Mesodermal cell (in vitro differentiated cells): ENCODE measurements around the gene OPRM1.
"Not testable (repeated sequence)": the region's sequence is repeated elsewhere in the genome, so short reads cannot be mapped to it uniquely, and the experiment has no call there.

Source experiments
- H3K27ac ChIP-seq: 2 replicates; pipeline ENCODE4 v1.7.0; 2013; ENCODE audit warnings: mild to moderate bottlenecking, low read depth, low read length, moderate library complexity; ENCODE audit not compliant: severe bottlenecking
- H3K36me3 ChIP-seq: 2 replicates; pipeline ENCODE4 v1.7.1; 2013; ENCODE audit warnings: mild to moderate bottlenecking, low read length, moderate library complexity; ENCODE audit not compliant: control insufficient read depth, insufficient read depth
- H3K4me1 ChIP-seq: one replicate; pipeline ENCODE4 v1.7.1; 2013; ENCODE audit warnings: mild to moderate bottlenecking, low read length; ENCODE audit not compliant: insufficient read depth, control insufficient read depth, poor library complexity, severe bottlenecking
- H3K4me3 ChIP-seq: 2 replicates; pipeline ENCODE4 v1.7.0; 2013; ENCODE audit warnings: low read length, control low read depth, mild to moderate bottlenecking; ENCODE audit not compliant: insufficient read depth, poor library complexity, severe bottlenecking; ENCODE audit errors: extremely low read depth
- H3K9me3 ChIP-seq: 2 replicates; pipeline ENCODE4 v1.7.1; 2013; ENCODE audit warnings: mild to moderate bottlenecking, low read length, moderate library complexity; ENCODE audit not compliant: control insufficient read depth
- WGBS, 2 experiments: methylation state at CpG; one replicate each; pipeline ENCODE4 v1.1.5; 2013; ENCODE audit warnings: missing lambda C conversion rate in 2 of 2; ENCODE audit not compliant: insufficient coverage in 2 of 2; 5-methylcytosine and 5-hydroxymethylcytosine counted together

The OPRM1 gene

DNA sequence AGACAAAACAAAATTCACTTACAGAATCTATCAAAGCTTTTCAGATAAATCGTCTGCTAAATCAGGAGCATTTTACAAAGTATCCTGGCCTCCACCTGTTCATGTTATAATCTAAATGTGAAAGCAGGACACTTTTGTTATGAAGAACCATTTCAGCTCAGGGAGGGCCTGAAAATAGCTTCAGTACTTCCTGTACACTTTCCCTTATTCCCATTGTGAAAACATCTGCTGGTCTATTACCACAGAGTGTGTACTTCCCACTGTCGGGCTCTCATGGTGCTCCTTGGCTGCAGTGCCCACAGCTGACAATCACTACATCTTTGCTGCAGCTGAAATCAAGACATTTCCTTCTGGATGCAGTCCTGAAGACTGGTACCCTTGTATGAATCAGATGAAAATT, 128.1 kb downstream of the OPRM1 start:
- no peak overlapping the region for H3K27ac ChIP-seq
- H3K4me3 ChIP-seq = no peak overlapping the region
- H3K36me3 ChIP-seq = no peaks in the 10 kb centered on the region
- no peaks in the 10 kb centered on the region for H3K4me1 ChIP-seq
- 77 to 100% methylated on average over 1 to 2 of the region's 2 CpGs for WGBS, 2 experiments
- H3K9me3 ChIP-seq = no peaks in the 10 kb centered on the region

DNA sequence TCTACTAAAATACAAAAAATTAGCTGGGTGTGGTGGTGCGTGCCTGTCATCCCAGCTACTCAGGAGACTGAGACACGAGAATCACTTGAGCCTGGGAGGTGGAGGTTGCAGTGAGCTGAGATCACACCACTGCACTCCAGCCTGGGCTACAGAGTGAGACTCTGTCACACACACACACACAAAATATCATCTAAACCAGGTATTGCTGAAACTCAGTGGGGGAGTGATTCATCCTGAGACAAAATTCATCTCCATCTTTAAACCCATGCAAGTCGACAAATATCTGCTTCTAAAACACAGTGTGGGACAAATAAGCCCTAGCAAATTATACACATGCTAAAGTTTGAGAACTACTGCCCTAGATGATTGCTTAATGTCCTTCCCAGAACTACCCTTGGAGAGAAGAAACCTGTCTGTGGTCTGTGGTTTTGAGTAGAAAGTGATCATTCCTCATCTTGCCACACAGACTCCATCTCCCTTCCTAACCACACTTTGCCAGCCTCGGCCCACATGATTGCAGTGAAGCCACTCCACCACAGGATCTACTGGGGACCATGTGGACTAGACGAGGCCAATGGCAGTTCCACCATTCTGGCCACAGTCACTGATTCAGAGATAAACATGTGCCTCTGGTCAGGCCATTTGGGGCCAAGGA, 130.3 kb downstream of the OPRM1 start:
- H3K9me3 ChIP-seq = no peaks in the 10 kb centered on the region

DNA sequence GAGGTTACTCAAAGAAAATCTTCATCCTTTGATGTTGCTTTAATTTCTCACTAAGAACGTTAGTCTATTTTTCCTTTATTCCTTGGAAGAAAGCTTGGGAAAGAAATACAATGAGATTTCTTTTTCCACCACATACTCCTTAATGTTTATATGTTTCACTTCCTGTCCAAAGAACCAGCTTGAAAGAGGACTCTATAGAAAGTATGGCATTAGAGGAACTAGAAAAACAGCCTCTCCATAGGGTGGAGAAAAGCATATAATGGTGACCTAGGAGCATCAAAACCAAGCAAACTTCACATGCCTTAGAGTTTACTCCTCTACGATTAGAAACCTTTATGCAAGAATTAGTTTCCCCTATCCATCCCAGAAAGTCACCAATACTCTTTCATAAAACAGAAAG, 131.1 kb downstream of the OPRM1 start:
- no peak overlapping the region for H3K4me3 ChIP-seq
- H3K4me1 ChIP-seq = no peaks in the 10 kb centered on the region
- 73 to 91% methylated on average over 1 of the region's 2 CpGs for WGBS, 2 experiments

More for the DNA sequence above, 130.3 kb downstream of the OPRM1 start:
- no peaks in the 10 kb centered on the region for H3K36me3 ChIP-seq
- no peak overlapping the region for H3K27ac ChIP-seq
- H3K4me1 ChIP-seq = no peaks in the 10 kb centered on the region
- WGBS, 2 experiments = 88 to 92% methylated on average over 2 to 5 of the region's 5 CpGs
- H3K4me3 ChIP-seq = no peak overlapping the region

DNA sequence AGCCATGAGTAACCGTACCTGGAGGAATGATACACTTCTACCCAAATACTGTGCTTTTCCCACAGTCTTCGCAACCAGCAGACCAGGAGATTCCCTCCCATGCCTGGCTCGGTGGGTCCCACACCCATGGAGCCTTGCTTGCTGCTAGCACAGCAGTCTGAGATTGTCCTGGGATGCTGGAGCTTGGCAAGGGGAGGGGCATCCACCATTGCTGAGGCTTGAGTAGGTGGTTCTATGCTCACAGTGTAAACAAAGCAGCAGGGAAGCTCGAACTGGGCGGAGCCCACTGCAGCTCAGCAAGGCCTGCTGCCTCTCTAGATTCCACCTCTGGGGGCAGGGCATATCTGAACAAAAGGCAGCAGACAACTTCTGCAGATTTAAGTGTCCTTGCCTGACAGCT, 133.4 kb downstream of the OPRM1 start:
- not testable (repeated sequence) for H3K36me3 ChIP-seq, H3K27ac ChIP-seq, H3K9me3 ChIP-seq, H3K4me1 ChIP-seq, H3K4me3 ChIP-seq
- 85 to 89% methylated on average over 3 to 5 of the region's 5 CpGs for WGBS, 2 experiments

More for the DNA sequence above, 131.1 kb downstream of the OPRM1 start:
- no peak overlapping the region for H3K27ac ChIP-seq
- H3K36me3 ChIP-seq = no peaks in the 10 kb centered on the region
- no peaks in the 10 kb centered on the region for H3K9me3 ChIP-seq

DNA sequence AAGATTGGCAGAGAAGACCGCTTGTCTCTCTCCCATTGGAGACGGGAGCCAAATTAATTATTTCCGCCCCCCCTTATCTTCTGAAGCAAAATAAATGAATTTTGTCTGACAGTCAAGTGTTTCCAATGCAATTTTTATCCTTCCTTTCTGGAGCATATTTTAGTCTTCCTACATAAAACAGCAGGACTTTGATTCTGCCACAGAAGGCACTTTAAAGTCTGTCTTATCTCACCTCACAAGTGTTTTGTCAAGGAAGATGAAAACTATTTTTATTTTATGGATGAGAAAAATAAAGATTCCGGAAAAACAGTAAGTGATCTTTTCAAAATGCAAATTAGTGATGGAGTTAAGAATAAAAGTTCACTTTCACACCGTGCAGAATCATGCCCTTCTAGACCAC, 140.4 kb downstream of the OPRM1 start:
- Histone ChIP-seq H3K9me3 (no peaks in the 10 kb centered on the region), H3K27ac (no peak overlapping the region), H3K4me3 (no peak overlapping the region), H3K36me3 (no peaks in the 10 kb centered on the region), H3K4me1 (no peaks in the 10 kb centered on the region)
- WGBS, 2 experiments = 95% methylated on average over 3 of the region's 5 CpGs; no CpG with 5 or more reads in 1 of the 2 experiments

DNA sequence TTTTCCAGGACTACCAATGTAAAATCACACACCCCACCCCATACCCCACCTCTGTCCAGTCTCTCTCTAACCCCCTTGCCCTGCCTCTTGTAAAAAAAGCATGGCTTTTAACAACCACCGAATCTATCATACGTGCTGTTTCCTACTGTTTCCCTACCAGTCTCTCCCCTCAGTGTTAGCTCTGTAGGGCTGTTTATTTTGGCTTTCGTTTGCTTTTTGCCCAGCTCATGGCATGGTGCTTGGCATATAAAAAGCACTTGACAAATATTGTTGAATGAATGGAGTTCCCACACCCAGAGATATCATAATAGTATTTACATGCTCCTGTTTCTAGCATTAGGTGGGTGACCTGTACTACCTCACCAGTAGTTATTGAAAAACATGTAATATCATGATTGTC, 148.2 kb downstream of the OPRM1 start:
- H3K4me3 ChIP-seq = no peak overlapping the region
- no peaks in the 10 kb centered on the region for H3K9me3 ChIP-seq
- WGBS, 2 experiments = 100% methylated on average over 1 of the region's 3 CpGs; no CpG with 5 or more reads in 1 of the 2 experiments
- no peaks in the 10 kb centered on the region for H3K4me1 ChIP-seq
- no peak overlapping the region for H3K27ac ChIP-seq
- H3K36me3 ChIP-seq = no peaks in the 10 kb centered on the region

DNA sequence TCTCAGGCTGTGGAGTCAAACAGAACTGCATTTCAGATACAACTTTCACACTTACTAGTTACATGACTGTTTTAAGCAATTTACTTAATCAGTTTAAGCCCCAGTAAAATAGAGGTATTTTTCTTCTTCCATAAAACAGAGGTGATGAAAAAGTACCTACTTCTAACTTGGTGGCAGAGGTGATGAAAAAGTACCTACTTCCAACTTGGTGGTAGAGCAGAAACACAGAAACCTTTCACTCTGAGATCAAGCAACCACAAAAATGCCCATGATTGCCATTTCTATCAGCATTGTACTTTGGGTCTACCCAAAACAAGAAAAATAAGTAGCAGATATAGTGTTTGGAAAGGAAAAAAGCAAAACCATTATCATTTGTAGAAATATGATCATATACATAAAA, 148.7 kb downstream of the OPRM1 start:
- Histone ChIP-seq H3K36me3 (no peaks in the 10 kb centered on the region), H3K4me3 (no peak overlapping the region), H3K27ac (no peak overlapping the region), H3K9me3 (no peaks in the 10 kb centered on the region), H3K4me1 (no peaks in the 10 kb centered on the region)

DNA sequence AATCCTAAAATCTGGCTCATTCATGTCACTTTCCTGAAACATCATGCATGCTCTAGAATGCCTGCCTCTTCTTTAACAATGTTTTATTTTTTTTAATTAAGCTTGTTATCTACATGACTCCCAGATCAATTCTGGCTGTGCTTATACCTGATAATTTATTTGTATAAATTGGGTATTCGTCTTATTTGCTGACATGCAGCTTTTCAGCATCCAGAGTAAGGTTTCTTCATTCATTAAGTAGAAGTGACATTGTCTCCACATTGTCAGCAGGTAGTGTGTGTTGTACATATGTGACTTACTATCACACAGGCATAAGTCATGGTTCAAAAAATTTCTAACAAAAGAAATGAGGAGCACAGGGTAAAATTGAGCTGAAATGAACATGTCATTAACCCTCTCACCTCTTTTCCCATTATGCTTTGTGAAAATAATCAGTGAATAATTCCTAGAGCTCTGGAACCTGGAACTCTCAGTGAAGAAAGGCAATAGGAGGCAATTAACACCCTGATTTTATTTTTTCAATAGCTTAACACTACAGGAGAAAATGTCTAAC, 157.4 kb downstream of the OPRM1 start:
- no peaks in the 10 kb centered on the region for H3K9me3 ChIP-seq
- no peak overlapping the region for H3K4me3 ChIP-seq
- no CpG with 5 or more reads among the region's 1 CpG for WGBS, 2 experiments
- H3K36me3 ChIP-seq = no peaks in the 10 kb centered on the region
- H3K27ac ChIP-seq = no peak overlapping the region
- no peaks in the 10 kb centered on the region for H3K4me1 ChIP-seq

DNA sequence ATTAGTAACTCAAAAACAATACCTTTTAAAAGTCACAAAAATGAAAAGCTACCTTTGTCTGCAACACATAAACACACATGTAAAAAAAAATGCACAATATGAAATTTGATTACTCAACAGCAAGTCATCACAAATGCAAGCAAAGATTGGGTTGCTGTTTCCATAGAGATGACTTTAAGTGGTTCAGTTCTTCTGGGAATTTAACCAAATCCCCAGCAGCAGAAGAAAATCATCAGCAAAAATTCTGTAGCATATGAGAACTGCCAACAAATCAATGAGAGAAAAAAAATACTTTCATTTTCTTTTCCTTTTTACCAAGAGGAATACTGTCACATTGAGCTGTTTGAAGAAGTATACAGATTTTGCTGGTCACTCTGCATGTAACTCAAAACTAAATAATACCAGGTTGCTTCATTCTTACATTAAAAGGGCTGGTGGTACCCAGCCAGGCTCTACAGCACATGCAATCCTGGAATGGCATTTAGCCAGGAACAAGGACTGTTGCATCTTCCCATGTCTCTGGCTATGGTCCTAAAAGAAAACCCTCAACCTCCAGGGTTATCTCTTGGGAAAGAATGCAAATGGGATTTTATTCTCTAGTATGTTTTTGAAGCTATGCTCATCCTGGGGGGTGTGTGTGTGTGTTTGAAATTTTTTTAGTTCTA, 158.3 kb downstream of the OPRM1 start:
- H3K4me1 ChIP-seq = no peaks in the 10 kb centered on the region
- H3K9me3 ChIP-seq = no peaks in the 10 kb centered on the region
- H3K27ac ChIP-seq = no peak overlapping the region
- H3K4me3 ChIP-seq = no peak overlapping the region
- no peaks in the 10 kb centered on the region for H3K36me3 ChIP-seq

DNA sequence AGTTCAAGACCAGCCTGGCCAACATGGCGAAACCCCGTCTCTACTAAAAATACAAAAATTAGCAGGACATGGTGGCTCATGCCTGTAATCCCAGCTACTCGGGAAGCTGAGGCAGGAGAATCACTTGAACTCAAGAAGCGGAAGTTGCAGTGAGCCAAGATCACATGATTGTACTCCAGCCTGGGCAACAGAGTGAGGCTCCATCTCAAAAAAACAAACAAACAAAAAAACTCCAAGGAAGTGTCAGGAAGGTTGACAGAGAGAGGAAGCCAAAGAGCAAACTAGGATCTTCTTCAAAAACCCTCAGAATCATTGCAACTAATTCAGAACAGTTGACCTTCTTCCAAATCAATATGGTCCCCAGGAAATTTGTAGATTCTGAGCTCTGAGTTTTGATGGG, 162.6 kb downstream of the OPRM1 start:
- not testable (repeated sequence) for H3K36me3 ChIP-seq, H3K4me1 ChIP-seq, H3K4me3 ChIP-seq, H3K27ac ChIP-seq, H3K9me3 ChIP-seq
- WGBS, 2 experiments = 86 to 90% methylated on average over 3 to 4 of the region's 4 CpGs

DNA sequence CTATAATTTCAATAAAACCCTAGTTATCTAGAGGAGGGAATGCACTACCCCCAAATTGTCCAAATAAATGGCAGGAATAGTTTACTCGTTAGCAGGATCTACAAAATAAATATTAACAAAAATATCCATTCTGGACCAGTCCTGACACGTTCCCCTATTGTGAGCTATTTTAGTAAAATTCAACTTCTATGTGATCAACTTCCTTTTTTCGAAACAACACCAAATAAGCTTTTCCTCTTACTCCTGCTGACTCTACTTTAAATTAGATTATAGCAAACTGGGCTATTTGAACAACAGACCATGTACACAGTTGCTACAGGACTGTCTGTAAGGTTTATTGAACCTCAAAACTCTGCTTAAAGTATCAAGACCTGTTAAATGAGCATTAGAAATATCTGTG, 163.3 kb downstream of the OPRM1 start:
- Histone ChIP-seq H3K27ac (no peak overlapping the region), H3K4me1 (no peaks in the 10 kb centered on the region), H3K9me3 (no peaks in the 10 kb centered on the region), H3K4me3 (no peak overlapping the region), H3K36me3 (no peaks in the 10 kb centered on the region)
- WGBS, 2 experiments = no CpG with 5 or more reads among the region's 3 CpGs
